KBM-7 (cell line): ENCODE results near the gene MT4.
A peak's percentile ranks its signal among the peaks of the same experiment; 100 is the strongest.

Source experiments
- DNase-seq: peaks from one replicate; pipeline ENCODE4 v3.0.0-alpha.2; 2015
- in situ Hi-C: fragments of 300-500 bp; cut with MboI; formaldehyde crosslinking; loops from 2 replicates; pipeline ENCODE4 v1.14.3; 2020; ENCODE audit warnings: low sequenced_read_pairs, low pct_unique_long_range_greater_than_20kb, mixed read lengths

Gene MT4

DNA sequence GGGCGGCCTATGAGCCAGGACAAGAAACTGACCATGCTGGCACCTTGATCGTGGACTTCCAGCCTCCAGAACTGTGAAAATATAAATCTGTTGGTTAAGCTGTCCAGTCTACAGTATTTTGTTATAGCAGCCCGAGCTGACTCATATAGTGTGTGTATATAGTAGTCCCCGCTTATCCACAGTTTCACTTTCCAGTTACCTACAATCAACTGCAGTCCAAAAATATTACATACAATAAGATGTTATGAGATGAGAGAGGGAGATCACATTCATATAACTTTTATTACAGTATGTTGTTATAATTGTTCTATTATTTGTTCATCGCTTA is 29.4 kb downstream of the MT4 start:
- in situ Hi-C loops: no loop called here
- no peak for DNase-seq

DNA sequence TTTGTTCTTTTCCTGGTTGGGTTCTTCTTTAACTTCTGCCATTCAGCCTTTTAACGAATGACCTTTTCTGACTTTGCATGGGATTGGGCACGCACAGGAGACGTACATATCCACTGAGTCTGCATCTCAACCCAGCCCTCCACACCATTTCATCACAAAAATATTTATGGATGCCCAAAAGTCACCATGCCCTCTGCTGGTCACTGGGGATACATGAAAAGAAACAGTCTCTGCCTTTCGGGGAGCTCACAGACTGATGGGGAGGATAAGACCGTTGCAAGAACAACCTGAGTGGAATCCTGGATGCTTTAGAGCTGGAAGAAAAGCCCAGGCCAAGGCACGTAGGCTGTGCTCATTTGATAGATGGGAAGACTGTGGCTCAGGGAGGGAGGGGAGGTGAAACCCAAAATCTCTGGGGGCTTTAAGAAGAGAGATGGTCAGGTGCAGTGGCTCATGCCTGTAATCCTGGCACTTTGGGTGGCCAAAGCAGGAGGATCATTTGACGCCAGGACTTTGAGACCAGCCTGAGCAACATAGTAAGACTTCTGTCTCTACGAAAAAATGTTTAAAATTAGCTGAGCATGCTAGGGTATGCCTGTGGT is 35.6 kb downstream of the MT4 start:
- DNase-seq: peak; percentile 69
- in situ Hi-C loops: no loop called here

DNA sequence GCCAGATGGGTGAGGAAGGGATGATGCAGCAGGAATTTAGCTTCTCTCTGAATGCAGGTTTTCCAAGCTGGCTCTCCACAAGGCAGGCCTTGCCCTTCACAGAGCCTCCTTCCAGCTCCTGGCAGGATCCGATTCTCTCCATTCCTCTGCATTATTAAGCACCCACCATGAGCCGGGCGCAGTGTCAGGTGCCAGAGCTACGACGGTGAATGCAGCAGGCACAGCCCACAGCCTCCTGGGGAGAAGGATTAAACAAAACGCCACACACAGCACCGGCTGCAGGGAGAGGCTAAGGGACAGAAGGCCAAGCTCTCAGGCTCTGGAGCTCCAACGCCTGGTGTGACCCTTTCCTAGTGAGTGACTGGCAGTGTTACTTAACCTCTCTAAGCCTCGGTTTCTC is 36.5 kb downstream of the MT4 start:
- no peak for DNase-seq
- in situ Hi-C loops: no loop called here

GRCh38 chr16:56603589-56603988 is 38.7 kb downstream of the MT4 start:
- in situ Hi-C loops: no loop called here
- DNase-seq: peak; percentile 61

DNA sequence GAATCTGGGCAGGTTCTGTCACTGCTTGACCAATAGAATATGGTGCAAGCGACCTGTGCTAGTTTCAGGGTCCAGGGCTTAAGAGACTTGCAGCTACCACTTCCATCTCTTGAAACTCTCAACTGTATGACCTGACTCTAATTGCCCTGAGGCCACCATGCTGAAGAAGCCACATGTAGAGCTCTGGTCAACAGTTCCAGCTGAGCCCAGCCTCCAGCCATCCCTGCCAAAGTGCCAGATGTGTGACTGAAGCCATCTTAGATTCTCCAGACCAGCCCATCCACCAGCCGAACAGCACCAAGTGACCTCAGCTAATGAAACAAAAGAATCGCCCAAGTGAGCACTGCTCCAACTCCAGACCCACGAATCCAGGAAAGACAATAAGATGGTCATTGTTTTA is 40.1 kb downstream of the MT4 start:
- DNase-seq: no peak
- in situ Hi-C loops: no loop called here

DNA sequence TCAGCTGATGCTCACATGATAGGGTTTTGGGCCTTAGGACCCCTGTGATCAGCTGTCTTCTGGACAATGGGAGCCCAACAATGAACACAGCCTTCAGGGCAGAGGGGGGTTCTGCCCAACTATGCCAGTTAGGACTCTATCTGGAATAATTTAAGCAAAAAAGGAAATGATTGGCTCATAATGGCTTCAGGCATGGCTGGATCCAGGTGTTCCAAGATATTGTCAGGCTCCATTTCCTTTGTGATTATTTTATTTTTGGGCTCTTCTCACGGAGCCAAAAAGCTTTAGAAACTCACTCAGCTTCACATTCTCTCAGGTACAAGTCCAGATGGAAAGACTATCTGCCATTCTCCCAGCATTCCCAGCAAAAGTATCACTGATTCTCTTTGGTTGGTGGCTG is 40.6 kb downstream of the MT4 start:
- in situ Hi-C loops: no loop called here

GRCh38 chr16:56606071-56606475 is 41.2 kb downstream of the MT4 start:
- in situ Hi-C loops: no loop called here
- DNase-seq: no peak

More for the DNA sequence above, 40.6 kb downstream of the MT4 start:
- no peak for DNase-seq

- in situ Hi-C loops: no loop called here
- no peak for DNase-seq
Measured at GRCh38 chr16:56606476-56607108, 41.7 kb downstream of the MT4 start.

- peak; percentile 53 for DNase-seq
Measured at GRCh38 chr16:56607109-56607618, 42.3 kb downstream of the MT4 start.

GRCh38 chr16:56607675-56608042 is 42.8 kb downstream of the MT4 start:
- DNase-seq: no peak
- in situ Hi-C loops: no loop called here

More at GRCh38 chr16:56607109-56607618, 42.3 kb downstream of the MT4 start:
- in situ Hi-C loops: no loop called here

- DNase-seq: peak; percentile 97
- in situ Hi-C loops: no loop called here
Measured at GRCh38 chr16:56608043-56608875, 43.4 kb downstream of the MT4 start, which contains the start of gene MT2A. Gene MT2A, plus strand, starts transcription at chr16:56608584. Its CDS starts 72 bp downstream, at chr16:56608656.

DNA sequence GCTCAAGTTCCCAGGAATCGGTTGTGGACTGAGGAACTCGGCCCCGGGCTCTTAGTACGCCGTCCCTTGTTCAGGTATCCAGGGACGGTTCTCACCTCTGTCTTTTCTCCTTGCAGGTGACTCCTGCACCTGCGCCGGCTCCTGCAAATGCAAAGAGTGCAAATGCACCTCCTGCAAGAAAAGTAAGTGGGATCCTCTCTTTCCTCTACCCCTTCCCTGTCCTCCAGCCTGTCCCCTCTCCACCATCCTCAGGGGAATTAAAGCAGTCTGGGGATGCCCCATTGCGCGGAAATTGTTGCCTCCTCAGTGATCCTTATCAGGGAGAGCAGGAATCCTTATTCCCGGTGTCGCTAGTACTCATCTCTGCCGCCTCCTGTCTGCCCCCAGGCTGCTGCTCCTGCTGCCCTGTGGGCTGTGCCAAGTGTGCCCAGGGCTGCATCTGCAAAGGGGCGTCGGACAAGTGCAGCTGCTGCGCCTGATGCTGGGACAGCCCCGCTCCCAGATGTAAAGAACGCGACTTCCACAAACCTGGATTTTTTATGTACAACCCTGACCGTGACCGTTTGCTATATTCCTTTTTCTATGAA is 44.1 kb downstream of the MT4 start:
- in situ Hi-C loops: no loop called here

DNA sequence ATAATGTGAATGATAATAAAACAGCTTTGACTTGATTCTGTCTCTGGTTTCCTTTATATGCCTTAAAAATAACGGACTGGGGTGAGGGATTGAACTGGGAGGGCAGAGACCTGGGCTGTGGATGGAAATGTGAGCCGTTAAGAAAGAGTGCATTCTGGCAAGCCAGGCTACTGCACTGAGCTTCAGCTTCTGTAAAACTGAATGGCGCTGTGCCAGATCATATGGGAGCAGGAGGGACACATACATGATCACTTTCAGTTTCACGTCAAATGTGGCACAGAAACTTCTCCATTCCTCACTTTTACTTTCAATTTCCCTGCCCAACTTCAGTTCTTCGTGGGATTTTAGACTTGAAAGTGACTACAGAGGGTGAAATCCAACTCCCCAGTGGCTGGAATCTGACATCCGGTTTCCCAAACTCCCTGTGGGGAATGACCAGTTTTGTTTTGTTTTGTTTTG is 44.6 kb downstream of the MT4 start:
- in situ Hi-C loops: no loop called here
- DNase-seq: peak; percentile 85

More for the DNA sequence above, 44.1 kb downstream of the MT4 start:
- no peak for DNase-seq

GRCh38 chr16:56610017-56610608 is 45.2 kb downstream of the MT4 start:
- in situ Hi-C loops: no loop called here
- peak; percentile 79 for DNase-seq

- in situ Hi-C loops: no loop called here
- no peak for DNase-seq
Measured at GRCh38 chr16:56610609-56611111, 45.8 kb downstream of the MT4 start.

DNA sequence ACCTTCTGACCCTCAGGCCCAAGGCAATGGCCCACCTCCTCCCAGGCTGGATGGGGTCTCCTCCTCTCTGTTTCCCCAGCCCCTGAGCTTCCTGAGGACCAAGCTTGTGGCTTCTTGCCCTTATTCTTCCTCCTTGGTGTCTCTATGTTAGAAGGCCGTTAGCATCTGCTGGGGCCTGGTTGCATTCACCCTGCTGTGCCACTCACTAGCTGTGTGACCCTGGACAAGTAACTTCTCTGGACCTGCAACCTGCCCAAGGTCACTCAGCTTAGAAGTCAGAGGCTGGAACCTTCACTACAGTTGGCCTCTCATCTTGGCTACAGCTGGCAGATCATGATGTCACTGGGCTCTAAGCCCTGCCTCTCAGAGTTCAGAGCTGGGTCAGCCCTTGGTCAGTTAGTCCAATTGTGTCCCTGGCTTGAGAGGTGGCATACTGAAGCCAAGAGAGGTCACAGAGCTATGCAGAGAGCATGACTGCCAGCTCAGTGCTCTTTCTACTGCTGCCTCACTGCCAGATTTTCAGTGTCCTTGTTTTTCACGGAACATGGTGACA is 46.5 kb downstream of the MT4 start:
- in situ Hi-C loops: no loop called here
- DNase-seq: no peak

DNA sequence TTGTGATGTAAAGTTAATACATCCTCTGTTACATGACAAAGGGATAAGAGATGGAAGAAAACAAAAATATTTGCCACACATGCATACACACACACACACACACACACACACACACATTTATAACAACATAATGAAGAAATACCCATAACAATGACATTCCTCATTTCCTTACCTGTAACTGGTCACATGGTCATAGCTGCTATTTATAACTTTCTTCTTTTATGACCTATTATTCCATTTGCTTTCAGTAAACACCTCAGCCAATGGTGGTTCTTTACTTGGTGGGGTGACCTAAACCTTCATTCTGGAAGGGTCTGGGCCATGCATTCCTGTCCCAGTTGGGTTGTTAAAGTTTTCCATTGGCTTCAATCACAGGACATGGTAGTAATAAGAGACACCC is 48.8 kb downstream of the MT4 start:
- DNase-seq: no peak
- in situ Hi-C loops: no loop called here

GRCh38 chr16:56614549-56614991 is 49.7 kb downstream of the MT4 start:
- in situ Hi-C loops: no loop called here
- no peak for DNase-seq

GRCh38 chr16:56615353-56615752 is 50.5 kb downstream of the MT4 start:
- in situ Hi-C loops: no loop called here
- no peak for DNase-seq
